ENCODE results near the gene PIP5KL1.
A peak's percentile ranks its signal among the peaks of the same experiment; 100 is the strongest.

The PIP5KL1 gene

DNA sequence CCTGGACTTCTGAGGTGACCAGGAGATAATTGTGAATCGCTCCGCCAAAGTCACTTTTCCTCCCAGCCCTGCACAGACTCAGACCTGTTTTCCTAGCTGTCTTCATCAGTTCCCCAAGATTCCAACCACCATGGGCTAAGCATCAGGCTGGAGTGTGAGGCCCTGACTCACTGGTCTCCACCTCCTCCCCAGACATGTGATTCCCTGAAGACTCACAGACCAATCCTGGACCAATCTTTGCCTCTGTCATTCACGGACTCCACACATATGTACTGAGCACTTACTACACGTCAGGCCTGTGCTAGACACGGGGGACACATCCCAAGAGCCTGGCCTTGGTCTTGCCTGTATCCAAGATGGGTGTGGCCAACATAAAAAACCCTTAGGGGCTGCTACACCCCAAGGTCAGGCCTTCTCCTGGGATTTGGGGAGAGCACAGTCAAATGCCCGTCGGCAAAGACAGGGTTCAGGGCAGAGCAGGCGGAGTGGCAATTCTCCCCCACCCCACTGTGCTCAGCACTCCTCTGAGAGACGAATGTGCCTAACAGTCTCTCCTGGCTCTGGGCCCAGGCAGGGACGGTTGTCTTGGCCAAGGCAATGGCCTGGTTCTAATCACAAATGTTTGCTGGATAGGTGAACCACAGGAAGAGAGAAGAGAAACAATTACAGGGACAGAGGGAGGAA is 38.3 kb upstream of the PIP5KL1 start:
- FAIRE-seq (no peak), DNase-seq (ENCODE audit: insufficient read length, low spot score) (no peak)

DNA sequence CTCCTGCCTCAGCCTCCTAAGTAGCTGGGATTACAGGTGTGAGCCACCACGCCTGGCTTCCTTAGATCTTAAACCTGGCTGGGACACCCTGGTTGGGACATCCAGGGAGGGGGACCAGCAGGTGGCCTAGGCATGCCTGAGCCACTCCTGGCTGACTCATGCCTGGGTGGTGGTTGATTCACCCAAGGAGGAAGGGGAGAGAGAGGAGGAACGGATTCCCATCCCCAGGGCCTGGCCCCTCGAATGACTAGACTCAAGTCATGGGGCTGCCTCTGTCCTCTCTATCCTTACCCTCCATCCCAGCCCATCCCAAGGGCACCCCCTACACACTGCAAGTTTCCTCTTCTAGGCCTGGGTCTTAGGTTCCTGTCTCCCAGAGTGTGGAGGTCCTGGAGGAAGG is 37.5 kb upstream of the PIP5KL1 start:
- FAIRE-seq (no peak), DNase-seq (ENCODE audit: insufficient read length, low spot score) (no peak)

DNA sequence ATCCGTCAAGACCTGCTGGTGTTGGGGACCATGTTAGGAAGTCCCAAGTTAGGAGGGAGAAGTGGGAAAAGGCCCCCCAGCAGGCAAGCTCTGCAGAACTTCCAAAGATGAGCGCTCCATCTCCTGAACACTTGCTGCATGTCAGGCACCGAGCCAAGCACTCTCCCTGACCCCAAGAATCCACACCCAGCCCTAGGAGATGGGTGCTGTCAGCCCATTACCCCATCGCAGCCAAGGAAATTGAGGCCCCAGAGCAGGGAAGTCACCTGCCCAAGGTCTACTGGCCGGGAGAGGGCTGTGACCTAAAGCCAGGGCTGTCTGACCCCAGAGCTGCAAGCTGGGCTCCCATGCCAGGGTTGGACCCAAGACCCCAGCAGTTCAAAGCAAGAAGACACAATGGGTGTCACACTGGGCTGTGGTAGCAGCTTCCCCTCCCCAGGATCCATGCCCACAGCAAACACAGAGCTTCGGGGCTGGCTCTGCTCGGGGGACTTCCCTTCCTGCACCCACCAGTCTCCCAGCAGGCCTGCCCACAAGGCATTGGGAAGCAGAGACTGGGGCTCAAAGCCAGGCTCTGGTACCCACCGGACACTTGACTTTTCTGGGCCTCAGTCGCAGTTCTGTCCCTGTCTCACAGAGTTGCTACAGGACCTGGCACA is 36.7 kb upstream of the PIP5KL1 start:
- FAIRE-seq (no peak), DNase-seq (ENCODE audit: insufficient read length, low spot score) (no peak)

DNA sequence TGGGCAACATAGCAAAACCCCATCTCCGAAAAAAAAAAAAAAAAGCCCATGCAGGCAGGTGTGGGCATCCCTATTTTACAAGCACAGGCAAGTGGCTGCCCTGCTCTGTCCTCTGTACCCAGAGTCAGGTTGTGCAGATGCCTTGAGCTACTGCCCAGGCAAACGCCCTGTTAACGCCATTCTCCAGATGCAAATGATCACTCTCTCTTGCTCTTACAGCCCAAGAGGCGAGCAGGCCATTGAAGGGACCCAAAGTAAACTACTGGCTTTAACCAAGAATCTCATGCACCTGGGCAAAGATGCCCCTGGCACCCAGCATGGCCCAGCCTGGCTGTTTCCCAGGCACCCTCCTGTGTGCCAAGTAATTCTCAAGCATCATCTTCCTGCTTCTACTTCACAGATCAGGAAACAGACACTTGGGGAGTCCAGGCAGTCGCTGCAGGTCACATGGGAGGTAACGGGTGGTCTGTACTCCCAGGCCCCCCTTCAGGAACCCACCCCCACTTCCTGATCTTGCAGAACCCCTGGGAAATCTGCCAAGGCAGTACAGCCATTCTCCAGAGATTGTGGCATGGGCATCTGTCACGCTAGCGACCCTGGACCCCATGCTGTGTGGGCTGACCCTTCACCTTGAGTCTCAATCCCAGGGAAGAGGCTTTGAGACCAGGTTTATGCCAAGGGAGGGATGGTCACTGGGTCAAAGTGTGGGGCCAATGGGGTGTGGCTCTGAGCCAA is 36.0 kb upstream of the PIP5KL1 start:
- FAIRE-seq (no peak), DNase-seq (ENCODE audit: insufficient read length, low spot score) (no peak)

DNA sequence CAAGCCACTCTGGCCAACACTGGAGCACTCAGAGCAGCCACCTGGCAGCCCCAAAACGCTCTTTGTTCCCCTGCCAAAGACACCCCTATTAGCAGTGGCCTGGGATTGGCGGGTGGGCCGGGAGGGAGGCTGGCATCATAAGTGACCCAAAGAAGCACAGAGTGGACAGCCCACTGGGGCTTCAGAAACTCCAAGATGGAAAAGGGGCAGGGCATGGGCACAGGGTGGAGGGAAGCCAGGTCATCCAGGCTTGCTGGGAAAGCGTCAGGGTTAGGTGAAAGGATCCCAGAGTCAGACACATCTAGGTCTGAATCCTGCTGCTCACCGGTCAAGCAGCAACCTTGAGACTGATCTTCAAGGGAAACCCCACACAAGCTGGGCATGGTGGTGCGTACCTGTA is 35.4 kb upstream of the PIP5KL1 start:
- no peak for FAIRE-seq
- no peak for DNase-seq (ENCODE audit: insufficient read length, low spot score)

DNA sequence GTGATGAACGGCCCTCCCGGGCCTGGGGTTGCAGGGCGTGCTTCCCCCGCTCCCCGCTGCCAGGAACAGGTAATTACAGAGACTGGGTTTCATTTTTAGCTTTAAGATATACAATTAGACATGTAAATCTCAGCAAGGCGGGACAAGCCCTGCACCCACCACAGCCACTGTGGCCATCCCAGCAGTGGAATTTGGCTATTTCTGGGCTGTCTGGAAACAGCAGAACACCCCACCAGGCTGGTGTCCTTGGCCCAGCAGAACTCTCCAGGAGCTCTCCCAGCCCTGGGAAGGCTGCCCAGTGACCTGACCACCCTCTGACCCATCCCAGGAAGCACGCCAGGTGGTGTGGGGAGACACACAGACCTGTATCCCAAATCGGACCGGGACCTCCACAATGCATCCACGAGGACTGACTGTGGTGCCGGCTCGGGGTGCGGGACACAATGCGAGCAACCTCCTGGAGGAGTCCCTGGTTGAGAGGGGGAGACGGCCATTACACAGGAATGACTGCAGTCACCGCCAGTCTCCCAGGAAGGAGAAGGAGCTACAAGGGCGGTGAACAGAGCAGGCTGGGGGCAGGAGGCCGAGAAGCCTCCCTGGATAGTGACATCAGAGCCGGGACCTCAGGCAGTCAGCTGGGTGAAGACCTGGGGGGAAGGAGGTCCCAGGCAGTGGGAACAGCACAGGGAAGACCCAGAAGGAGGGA is 32.9 kb upstream of the PIP5KL1 start:
- no peak for DNase-seq (ENCODE audit: insufficient read length, low spot score)
- no peak for FAIRE-seq

DNA sequence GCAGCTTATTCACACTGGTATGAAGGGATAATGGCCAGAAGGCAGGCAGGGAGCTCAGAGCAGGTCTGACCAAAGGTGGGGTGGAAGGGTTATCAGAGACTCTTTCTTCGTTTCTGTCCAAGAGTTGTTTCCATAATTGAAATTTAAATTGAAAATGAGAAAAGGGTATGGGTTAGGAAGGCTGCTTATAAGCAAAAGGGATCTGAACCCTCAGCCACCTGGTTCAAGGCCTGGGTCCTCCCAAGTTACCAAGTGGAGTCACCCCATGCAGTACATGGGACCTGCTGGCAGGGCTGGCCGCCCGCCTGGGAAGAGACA is 32.4 kb upstream of the PIP5KL1 start:
- no peak for FAIRE-seq
- no peak for DNase-seq (ENCODE audit: insufficient read length, low spot score)

DNA sequence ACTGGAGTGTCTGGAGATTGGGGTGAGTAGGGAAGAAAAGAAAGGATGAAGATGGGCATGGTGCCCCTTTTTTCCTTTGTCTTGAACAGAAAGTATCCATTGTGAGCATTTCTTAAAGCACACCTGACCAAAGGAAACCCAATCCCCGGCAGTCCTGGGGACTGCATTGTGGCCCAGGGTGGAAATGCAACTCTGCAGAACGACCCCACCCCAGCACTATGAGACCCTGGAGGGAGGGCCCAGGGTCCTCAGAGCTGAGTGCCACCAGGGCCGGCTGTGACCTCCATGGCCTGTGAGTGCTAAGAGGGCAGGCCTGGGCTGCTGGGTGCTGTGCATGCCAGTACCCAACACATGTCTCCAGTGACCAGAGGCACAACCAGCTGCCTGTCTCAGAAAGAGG is 31.7 kb upstream of the PIP5KL1 start:
- no peak for FAIRE-seq
- DNase-seq (ENCODE audit: insufficient read length, low spot score) = no peak

DNA sequence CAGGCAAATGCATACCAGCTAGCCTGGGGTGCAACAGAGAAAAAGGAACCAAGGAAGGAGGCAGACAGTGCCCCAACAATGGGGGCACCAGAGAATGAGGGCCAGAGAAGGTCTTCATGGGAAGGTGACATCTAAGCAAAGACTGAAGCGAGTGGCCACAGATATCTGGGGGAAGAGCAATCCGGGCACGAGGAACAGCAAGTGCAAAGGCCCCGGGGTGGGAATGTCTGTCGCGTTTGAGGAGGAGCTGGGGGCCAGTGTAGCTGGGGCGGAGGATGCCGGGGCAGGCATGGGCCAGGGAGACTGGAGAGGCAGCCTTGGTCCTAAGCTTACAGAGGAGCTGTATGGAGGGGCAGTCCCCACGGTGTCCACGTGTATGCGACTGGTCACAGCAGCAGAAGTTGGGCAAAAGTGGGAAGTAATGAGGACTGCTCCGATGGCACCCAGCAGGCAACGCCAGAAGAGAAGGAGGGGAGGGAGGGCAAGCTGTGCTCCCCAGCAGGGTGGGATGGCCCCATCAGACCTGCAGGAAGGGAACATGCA is 31.1 kb upstream of the PIP5KL1 start:
- DNase-seq (ENCODE audit: insufficient read length, low spot score) (no peak), FAIRE-seq (no peak)

DNA sequence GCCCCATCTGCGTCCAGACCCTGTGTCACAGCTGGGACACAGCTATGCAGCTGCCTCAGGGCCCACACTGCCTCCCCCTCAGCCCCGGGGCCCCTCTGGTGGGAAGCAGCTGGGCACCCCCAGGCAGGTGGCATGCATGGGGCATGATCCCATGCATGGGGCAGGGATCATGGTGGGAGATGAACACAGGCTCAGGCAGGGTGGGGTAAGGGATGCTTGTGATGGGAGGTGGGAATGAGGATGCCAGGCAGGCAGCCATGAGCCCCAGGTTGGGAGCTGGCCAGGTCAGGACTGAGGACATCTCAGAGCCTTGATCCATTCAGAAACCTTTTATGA is 30.5 kb upstream of the PIP5KL1 start:
- FAIRE-seq (no peak), DNase-seq (ENCODE audit: insufficient read length, low spot score) (no peak)

DNA sequence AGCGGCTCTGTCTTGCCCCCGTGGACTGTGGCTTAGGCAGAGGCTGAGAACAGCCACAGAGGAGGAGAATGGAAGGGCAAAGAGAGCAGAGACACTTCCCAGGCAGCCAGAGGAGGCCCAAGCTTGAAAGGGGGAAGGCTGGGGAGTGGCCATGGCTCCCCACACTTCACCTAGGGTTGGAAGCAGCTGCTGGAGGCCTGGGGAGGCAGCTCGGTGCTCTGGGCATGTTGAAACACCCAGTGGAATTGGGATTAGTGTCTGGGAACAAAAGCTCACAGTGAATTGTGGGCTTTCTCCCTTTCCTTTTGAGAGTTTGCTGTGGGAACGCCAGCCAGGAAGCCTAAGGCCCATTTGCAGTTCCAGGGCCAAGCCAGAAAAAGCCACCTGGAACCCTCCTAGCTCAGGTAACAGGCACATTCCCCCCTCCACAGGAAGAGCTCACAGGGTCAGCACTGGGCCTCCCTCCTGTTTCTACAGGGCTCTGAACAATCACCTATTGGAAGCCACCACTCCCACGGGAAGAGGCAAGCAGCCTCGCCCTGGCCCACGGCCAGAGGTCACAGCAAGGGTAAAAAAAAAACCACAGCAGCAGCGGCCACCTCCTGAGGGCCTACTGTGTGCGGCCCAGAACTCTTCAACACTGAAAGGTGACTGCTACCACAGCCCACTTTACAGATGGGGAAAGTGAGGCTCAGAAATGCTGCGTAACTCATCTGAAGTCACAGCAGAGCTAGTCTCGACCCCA is 30.0 kb upstream of the PIP5KL1 start:
- FAIRE-seq (no peak), DNase-seq (ENCODE audit: insufficient read length, low spot score) (no peak)

DNA sequence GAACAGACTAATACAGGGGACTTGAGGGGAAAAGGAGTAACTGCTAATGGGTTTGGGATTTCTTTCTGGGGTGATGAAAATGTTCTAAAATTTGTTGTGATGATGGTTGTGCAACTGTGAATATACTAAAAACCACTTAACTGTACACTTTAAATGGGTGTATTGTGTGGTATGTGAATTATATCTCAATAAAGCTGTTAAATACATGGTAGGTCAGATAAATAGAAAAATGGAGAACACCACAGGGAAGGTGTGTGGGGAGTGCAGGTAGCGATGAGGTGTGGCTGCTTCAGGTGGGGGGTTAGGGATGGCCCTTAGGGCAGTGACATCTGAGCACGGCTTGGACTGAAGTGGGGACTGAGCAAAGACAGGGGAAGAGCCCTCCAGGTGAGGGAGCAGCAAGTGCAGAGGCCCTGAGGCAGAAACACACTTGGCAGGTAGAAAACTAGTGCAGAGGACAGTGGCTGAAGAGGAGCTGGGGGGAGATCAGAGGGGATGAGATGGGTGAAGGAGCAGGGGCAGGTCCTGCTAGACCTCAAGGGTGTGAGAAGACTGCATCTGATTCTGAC is 29.3 kb upstream of the PIP5KL1 start:
- FAIRE-seq (no peak), DNase-seq (ENCODE audit: insufficient read length, low spot score) (no peak)

DNA sequence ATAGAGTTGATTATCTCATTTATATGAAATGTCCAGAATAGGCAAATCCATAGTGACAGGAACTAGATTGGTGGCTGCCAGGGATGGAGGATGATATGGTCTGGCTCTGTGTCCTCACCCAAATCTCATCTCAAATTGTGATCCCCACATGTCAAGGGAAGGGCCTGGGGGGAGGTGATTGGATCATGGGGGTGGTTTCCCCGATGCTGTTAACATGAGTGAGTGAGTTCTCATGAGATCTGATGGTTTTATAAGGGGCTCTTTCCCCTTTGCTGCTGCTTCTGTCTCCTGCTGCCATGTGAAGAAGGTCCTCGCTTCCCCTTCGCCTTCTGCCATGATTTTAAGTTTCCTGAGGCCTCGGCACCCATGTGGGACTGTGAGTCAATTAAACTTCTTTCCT is 28.8 kb upstream of the PIP5KL1 start:
- DNase-seq (ENCODE audit: insufficient read length, low spot score) (no peak), FAIRE-seq (no peak)

DNA sequence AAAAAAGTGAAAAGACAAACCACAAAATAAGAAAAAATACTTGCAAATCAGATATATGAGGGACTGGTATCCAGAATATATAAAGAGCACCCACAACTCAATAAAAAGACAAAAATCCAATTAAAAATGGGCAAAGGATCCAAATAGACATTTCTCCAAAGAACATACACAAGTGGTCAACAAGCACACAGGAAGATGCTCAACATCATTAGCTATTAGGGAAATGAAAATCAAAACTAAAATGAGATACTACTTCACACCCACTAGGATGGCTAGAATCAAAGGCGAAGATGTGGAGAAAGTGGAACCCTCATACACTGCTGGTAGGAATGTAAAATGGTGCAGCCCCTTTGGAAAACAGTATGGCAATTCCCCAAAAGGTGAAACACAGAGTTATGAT is 28.2 kb upstream of the PIP5KL1 start:
- no peak for DNase-seq (ENCODE audit: insufficient read length, low spot score)
- no peak for FAIRE-seq

DNA sequence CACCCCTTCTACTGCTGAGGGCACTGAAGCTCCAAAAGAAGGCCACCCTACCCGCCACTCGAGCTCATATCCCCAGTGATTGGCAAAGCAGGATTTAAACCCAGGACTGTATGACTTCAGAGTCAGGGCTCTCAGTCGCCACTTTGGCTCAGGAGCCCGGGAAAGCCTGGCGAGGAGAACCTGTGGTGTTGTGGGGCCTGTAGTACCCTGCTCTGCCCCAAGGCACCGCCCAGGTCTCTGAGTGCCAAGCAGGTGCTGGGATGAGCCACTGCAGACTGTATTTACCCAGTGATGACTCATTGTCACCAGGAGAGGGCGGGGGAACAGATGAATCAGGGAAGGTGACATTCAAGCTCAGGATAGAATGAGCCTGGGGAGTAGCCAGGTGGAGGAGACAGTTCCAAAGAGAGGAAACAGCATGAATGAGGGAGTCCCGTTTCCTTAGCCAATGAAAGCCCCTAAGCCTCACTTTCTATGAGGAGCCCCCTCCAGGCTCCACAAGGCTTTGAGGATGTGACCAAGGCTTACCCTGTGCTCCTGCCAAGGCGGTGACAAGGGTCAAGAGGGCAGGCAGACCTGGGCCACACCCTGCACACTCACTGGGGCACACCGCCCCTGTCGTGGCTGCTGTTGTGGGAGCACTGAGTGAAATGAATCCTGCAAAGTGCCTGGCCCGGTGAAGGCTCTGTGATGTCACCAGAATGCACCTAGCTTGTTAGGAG is 24.9 kb upstream of the PIP5KL1 start:
- DNase-seq (ENCODE audit: insufficient read length, low spot score) (peak; percentile 83), FAIRE-seq (peak; percentile 77)

DNA sequence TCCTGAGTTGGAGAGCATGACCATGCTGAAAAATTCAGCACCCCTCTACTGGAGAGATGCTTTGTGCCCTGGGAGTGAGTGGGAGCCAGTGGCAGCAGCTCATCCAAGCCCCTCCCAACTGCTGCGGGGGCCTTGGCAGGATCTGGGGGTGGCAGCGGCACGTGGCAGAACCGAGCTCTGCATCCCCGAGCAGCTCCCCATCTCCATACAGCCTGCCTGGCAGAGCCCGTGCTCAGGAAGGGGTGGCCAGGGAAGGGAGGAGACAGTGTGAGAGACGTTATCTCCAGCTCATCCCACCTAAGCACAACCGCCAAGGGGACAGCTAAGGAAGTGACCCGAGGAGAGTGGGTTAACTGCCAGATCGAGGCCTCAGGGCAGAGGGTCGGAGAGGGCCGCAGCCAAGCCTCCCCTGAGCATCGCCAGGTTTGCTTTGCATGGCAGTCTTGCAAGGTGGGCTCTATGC is 24.3 kb upstream of the PIP5KL1 start:
- FAIRE-seq = no peak
- no peak for DNase-seq (ENCODE audit: insufficient read length, low spot score)

DNA sequence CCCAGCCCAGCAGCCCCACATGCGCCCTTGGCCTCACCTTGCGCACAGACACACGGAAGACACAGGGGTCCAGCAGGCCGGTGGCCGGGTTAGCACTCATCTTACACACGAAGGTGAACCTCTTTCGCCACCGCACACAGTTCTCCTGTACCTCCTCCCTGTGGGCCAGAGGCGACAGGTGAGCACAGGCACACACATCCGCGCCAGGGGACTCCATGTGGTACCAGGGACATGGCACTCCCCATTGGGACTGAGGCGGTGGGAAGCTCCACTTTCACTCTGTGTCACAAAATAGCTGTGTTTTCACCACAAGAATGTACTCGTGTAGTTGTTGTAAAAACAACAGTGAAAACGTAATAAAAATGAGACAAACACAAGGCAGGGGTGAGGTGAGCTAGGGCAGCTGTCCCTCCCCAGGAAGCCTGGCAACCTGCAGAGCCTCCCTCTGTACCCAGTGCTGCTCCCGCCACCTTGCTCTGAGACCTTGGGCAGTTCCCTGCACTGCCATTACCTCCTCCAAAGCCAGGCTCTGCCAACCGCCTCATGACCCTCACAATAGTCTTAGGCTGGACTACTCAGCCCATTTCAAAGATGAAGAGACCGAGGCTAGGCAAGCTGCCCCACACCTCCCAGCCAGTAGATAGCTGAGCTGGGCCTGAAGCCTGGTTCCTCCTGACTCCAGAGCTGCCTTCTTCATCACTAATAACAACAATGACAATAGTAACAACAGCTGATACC is 23.4 kb upstream of the PIP5KL1 start:
- DNase-seq (ENCODE audit: insufficient read length, low spot score) (no peak), FAIRE-seq (no peak)

DNA sequence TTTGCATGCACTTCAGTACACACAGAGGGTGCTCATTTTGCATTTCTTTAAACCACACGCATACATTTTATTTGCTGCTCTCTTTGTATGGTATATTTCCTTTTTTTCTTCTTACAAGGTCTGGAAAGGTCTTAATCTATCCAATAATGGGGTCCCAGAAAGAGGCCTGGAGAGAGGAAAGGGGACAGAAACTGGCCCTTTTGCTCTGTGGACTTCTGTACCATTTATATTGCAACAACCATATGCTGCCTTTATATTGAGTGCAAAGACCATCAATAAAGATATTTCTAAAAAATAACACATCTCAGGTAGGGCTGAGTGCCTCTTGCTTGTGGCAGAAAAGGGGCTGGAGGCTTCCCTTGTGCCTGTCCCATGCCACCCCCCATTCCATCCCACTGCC is 22.6 kb upstream of the PIP5KL1 start:
- FAIRE-seq (no peak), DNase-seq (ENCODE audit: insufficient read length, low spot score) (no peak)
